Panc1 (cell line): ENCODE results near the gene TMEFF2. TPM values are rescaled to one million over a fixed set of nuclear protein-coding genes. Genes with fewer than 3 reads are reported as not detected.

Source experiments
- ATAC-seq: fragments of 200-7000 bp; cut with Tn5 transposase; 2 replicates; pipeline ENCODE4 v1.9.1; 2020; ENCODE audit warnings: mild to moderate bottlenecking, moderate library complexity
- BruUV-seq: library from RNA; stranded (reverse); fragments of 400-500 nt; replicated peaks from 2 replicates; lab custom pipeline; 2021; lab: Mats Ljungman, UMichigan
- CTCF ChIA-PET: fragments of 300-600 bp; sonication (Branson Sonifier 250); formaldehyde crosslinking; loops from one replicate; lab custom pipeline; 2022; ENCODE audit warnings: antibody characterized with exemption; lab: Charles Lee
- POLR2A ChIA-PET: fragments of 300-600 bp; sonication (Branson Sonifier 250); formaldehyde crosslinking; loops from one replicate; lab custom pipeline; 2022; ENCODE audit warnings: antibody characterized with exemption; lab: Charles Lee
- DNase-seq: peaks from one replicate; pipeline ENCODE4 v3.0.0-alpha.2; 2010; ENCODE audit warnings: low read depth, low spot score
- H3K27ac ChIP-seq: 2 replicates; pipeline ENCODE4 v1.5.1; 2011; ENCODE audit warnings: mild to moderate bottlenecking, low read length, inconsistent platforms
- H3K27me3 ChIP-seq: fragments of 200-500 bp; sonication (Bioruptor generic); 2 replicates; pipeline ENCODE4 v1.6.0; 2014; ENCODE audit warnings: low read length, inconsistent platforms; ENCODE audit not compliant: control insufficient read depth, insufficient read depth
- H3K36me3 ChIP-seq: fragments of 200-500 bp; sonication (Bioruptor generic); 2 replicates; pipeline ENCODE4 v1.5.1; 2014; ENCODE audit warnings: inconsistent platforms, mild to moderate bottlenecking, low read length, moderate library complexity; ENCODE audit not compliant: control insufficient read depth, insufficient read depth
- H3K4me1 ChIP-seq: 2 replicates; pipeline ENCODE4 v1.5.1; 2011; ENCODE audit warnings: inconsistent platforms, mild to moderate bottlenecking, low read length, moderate library complexity; ENCODE audit not compliant: control insufficient read depth, insufficient read depth
- H3K4me3 ChIP-seq, 2 experiments: 2 replicates each; pipeline ENCODE4 v1.5.1; 2011 to 2012; ENCODE audit warnings: low read depth in 2 of 2, low read length in 2 of 2, mild to moderate bottlenecking in 2 of 2, inconsistent platforms in 1 of 2, moderate library complexity in 1 of 2
- H3K9me3 ChIP-seq: fragments of 200-500 bp; sonication (Bioruptor generic); 2 replicates; pipeline ENCODE4 v1.5.1; 2014; ENCODE audit warnings: low read depth, mild to moderate bottlenecking, inconsistent platforms, low read length, moderate library complexity; ENCODE audit not compliant: control insufficient read depth, insufficient read depth
- CTCF ChIP-seq: fragments of 450-650 bp; IDR thresholded peaks from 2 replicates; pipeline ENCODE4 v1.5.1; 2017; ENCODE audit warnings: mild to moderate bottlenecking
- POLR2AphosphoS5 ChIP-seq: IDR thresholded peaks from 2 replicates; pipeline ENCODE4 v1.6.1; 2012; ENCODE audit warnings: mild to moderate bottlenecking, low read depth, low read length, moderate library complexity
- REST ChIP-seq, 2 experiments: IDR thresholded peaks; 2 replicates each; pipeline ENCODE4 v1.6.1; 2011 to 2012; ENCODE audit warnings: low read depth in 2 of 2, control low read depth in 1 of 2, low read length in 1 of 2, mild to moderate bottlenecking in 1 of 2, moderate library complexity in 1 of 2; ENCODE audit not compliant: insufficient read depth in 1 of 2
- SIN3A ChIP-seq: IDR thresholded peaks from 2 replicates; pipeline ENCODE4 v1.6.1; 2012; ENCODE audit warnings: low read depth, mild to moderate bottlenecking, low read length, moderate library complexity, borderline replicate concordance; ENCODE audit not compliant: insufficient read depth
- TCF7L2 ChIP-seq: IDR thresholded peaks from 2 replicates; pipeline ENCODE4 v1.6.1; 2011; ENCODE audit warnings: mild to moderate bottlenecking, low read depth, low read length, inconsistent platforms
- in situ Hi-C: cut with HindIII; loops from 2 replicates; pipeline ENCODE4 v1.10.0; 2016; ENCODE audit warnings: low sequenced_read_pairs, low pct_unique_long_range_greater_than_20kb
- intact Hi-C: fragments of 100-400 bp; cut with micrococcal nuclease; formaldehyde crosslinking; loops from one replicate; pipeline ENCODE4 v1.10.0; 2022; ENCODE audit not compliant: unreplicated experiment
- total RNA-seq: library from RNA; stranded (reverse); gene quantifications from one replicate; pipeline ENCODE4 v1.2.1, GENCODE V29; 2021; ENCODE audit not compliant: unreplicated experiment

TMEFF2 gene
- total RNA-seq, 1 experiment from 2014 or later = 1.5 TPM

DNA sequence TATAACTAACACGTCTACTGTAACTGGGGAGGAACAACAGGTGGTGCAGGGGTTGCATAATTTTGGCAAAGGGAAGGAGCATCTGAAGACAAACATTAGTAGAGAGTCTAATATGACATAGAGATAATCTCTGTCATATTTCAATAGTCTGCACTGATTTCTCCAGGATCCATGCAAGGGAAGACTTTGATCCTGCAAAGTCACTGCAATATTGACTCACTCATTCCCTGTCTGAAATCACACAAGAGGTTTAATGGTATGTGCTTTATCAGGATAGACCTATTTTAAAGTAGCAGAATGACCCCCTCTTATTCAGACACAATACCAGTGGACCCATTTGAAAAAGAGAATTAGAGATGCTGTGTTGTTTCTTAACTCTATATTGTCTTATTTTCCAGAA is 249.1 kb downstream of the TMEFF2 start:
- no peak for DNase-seq
- no TSS peak for BruUV-seq

GRCh38 chr2:191942739-191943103 is 252.0 kb downstream of the TMEFF2 start:
- no peak for TF ChIP-seq SIN3A
- no peak for TF ChIP-seq REST (IDR thresholded peaks at IDR 0.05; ENCODE audit: insufficient read depth in 1 of 2, low read depth in 2 of 2, low read length in 1 of 2)
- no peak for TF ChIP-seq TCF7L2
- TF ChIP-seq CTCF = no peak
- no peak for TF ChIP-seq POLR2AphosphoS5
- Histone ChIP-seq H3K36me3 (no peaks in the 10 kb centered on the region), H3K4me3 (no peak overlapping the region), H3K27ac (no peak overlapping the region), H3K27me3 (no peaks in the 10 kb centered on the region), H3K9me3 (no peaks in the 10 kb centered on the region), H3K4me1 (no peaks in the 10 kb centered on the region)
- in situ Hi-C loops = no loop called here
- intact Hi-C loops = no loop called here
- ChIA-PET POLR2A (no interaction called here), CTCF (no interaction called here)
- no TSS peak for BruUV-seq
- DNase-seq (no peak), ATAC-seq (no peak)

More for the DNA sequence above, 249.1 kb downstream of the TMEFF2 start:
- H3K9me3 ChIP-seq = no peaks in the 10 kb centered on the region
- ChIA-PET CTCF (no interaction called here), POLR2A (no interaction called here)
- intact Hi-C loops (no loop called here), in situ Hi-C loops (no loop called here)
- no peaks in the 10 kb centered on the region for H3K36me3 ChIP-seq
- ATAC-seq = no peak
- no peaks in the 10 kb centered on the region for H3K27me3 ChIP-seq
- no peaks in the 10 kb centered on the region for H3K4me1 ChIP-seq
- no peak overlapping the region for H3K4me3 ChIP-seq
- no peak overlapping the region for H3K27ac ChIP-seq
- no peak for TF ChIP-seq CTCF
- TF ChIP-seq POLR2AphosphoS5 = no peak
- no peak for TF ChIP-seq REST (IDR thresholded peaks at IDR 0.05; ENCODE audit: insufficient read depth in 1 of 2, low read depth in 2 of 2, low read length in 1 of 2)
- no peak for TF ChIP-seq TCF7L2
- no peak for TF ChIP-seq SIN3A
